Stimulated activated CD4-positive, alpha-beta T cell treated with anti-CD3 and anti-CD28 coated beads, Interleukin-2, amount 100 ng/mL, for 24 hours (primary cell): ENCODE data around the gene KAZN.

ENCODE experiments used
- DNase-seq, 2 donors: peaks; one replicate each; pipeline ENCODE4 v3.0.0-alpha.2; 2020

KAZN gene

DNA sequence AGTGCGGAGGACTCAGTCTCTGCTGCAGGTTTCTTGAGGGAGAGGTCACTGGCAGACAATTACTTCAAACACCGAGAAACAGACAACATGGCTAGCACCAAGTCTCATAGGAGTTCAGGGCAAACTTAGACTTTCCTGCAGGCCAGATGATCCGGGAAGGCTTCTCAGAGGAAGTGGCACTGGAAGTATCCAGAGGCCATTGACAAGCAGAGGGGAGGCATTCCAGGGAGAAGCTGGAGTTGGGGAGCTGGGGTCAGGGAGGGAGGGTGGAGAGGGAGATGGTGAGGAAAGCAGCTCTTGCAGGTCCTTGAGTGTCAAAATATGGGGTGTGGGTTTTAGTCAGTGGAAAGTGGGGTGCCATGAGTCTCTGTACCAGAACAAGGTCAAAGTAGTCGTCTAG is 147.9 kb downstream of the KAZN start:
- DNase-seq = no peak

DNA sequence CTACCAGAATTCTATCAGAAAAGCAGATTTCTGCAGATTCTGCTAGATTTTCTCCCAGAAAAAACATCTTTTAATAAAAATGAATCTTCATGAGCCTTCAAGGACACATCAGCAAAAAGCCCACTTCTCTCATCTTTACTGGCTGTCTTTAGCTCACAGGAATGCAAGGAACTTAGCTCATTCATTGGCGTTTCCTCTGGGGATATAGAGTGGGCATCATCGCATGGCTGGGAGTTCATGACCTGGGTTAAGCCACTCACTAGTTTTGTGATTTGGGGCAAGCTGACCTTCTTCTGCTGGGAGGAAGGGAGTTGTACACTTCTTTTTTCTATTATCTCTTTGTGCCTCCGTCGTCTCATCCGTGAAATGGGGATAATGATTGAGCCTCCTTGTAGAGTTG is 149.7 kb downstream of the KAZN start:
- DNase-seq = no peak

DNA sequence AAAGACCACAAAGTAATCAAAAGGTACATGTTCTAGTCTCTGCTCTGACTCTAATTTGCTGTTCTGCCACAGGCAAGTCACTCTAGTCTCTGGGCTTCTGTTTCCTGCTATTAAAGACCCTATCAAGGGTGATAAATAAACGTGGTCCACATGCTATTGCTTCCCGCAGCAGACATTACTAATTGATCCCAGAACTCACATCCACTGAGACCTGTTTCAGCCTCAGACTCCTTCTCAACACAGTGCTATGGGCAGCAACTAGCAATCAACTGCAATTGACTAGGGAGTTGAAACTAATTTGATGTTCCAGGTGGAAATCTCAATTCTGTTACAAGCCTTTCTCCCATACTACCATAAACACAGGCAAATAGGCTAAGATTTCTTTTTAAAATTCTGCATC is 150.5 kb downstream of the KAZN start:
- DNase-seq = no peak

DNA sequence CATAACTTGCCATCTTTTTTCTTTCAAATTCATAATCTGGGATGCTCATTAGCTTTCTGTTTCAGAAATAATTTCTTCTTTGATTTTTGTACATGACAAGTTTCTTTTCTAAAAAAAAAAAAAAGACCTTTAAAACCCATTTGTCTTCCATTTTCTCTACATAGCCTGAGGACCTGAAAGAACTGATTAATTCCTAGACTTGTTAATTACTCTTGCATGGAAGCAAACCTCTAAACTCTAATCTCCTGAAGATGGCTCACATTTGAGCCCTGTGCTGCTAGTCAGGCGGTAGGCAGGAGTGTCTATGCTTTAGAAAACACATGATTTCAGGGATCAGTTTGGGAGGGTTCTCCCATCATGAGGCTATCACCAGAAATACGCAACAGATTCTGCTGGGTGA is 152.0 kb downstream of the KAZN start:
- DNase-seq = no peak

DNA sequence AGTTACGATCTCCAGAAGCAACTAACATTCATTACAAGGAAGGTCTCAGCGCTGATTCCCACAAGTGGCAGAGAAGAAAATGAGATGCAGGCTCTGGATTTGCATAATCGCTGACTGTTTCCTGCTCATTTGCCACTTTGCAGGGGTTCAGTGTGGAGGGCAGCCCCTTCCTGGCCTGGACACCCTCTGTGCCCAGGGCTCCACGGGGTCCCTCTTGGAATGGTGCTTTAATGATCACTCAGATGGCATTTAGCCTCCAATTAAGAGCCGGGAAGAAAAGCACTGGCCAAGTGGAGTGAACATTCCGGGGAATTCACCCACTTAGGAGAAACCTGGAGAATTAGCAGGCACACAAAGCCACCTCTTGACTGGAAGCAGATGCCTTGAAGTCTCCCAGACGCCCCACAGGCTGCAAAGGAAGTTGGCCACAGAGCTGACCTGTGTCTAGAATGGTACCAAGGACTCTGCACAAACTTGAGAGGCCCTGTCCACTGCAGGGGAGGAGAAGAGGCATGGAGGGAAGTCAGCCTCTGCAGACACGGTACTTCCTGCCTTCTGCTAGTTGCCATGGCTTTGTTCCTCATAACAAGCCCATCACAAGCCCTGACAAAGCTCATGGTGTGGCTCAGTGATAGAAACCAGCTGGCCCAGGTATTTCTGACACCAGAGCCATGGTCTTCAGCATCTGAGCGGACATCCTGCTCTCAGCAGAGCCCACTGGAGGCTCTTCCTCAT is 157.2 kb downstream of the KAZN start:
- DNase-seq = no peak

DNA sequence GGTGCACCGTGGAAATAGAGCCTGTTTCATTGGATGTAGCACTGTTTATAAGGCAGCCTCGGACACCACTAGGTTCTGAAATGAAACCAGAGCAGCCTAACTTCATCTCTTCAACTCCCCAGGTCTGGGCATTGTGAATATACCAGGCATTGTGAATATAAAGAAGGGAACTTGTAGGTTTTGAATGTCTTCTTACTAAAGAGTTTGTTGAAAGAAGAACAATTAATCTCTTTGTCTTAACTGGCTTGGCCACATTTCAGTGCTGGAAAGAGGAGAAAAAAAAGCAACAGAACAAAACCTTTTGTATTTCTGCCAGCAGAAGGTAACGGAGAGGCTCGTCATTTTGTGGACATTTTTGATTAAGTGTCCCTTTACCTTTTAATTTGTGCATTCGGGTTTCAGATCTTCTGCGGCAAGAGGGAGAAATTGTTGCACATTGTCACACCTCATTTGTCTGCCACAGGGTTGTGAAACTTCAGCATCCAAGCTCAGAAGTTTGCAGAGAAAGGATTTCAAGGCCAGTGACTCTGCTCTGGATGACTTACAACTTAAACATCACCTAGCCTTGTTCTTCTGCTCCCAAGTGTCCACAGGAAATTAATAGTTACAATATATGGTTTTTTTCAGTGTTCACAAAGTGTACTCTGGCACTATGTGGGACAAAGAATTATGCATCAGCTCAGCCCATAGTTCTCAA is 158.3 kb downstream of the KAZN start:
- no peak for DNase-seq

DNA sequence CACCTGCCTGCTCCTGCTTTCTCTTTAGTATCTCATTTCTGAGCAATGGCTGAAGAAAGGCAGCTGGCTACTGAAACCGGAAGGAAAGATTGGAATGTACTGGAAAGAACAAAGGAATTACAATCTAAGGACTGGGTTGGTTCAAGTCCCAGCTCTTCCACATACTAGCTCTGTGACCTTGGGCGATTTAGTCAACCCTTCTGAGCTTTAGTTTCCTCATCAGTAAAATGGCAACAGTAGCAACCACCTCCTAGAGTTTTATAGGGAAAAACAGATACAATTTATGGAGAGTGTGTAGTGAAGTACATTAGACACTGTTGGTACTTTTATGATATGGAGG is 158.8 kb downstream of the KAZN start:
- DNase-seq = no peak

DNA sequence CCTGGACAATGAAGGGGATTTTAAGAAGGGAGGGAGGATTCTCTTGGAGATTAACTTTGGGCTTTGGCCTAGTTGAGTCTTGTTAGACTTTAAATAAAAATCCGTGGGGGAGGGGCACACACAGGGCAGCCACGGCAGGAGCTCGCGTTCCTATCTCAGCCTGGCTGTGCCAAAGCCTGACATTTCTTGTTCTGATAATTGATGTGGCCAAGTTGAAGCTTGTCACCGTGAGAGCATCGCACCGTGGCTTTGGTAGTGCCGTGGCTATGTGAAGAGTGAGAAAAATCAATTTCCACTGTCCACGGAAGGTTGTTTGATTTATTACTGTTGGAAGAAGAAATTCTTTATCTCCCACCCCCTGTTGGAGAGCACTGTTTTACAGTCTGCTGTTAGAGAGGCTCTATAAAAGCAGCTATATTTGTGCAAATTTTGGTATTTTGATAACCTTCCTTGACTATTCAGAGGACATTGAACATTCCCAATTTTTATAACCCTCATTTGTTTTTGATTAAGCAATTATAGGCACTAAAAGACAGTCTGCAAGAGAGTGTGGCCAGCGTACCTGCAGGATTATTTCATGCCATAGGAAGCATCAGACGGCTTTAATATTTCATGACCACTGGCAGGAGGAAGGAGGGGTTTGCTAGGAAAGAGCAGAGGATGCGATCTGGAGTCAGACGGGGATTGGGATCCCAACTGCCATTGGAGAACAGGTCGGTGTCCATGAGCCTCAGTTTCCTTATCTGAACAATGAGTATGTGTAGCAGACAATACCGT is 160.7 kb downstream of the KAZN start:
- DNase-seq = no peak

DNA sequence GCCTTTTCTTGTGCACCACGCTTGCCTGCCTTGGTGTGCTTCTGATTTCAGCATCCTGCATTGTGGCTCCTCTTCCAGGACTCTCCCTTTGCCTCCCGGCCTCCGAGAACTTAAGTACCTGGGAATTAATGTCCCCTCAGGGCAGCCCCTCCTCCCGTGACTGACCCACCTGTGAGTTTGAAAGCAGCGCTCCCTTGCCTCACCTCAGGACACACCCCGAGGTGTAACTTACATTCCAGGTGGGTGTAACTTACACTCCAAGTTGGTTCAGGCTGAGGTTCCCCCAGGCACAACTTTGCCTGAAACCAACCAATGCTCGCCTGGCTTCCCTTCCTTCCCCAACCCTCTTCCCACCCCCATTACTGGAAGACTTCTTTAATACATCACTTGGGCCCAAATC is 161.4 kb downstream of the KAZN start:
- DNase-seq = no peak

DNA sequence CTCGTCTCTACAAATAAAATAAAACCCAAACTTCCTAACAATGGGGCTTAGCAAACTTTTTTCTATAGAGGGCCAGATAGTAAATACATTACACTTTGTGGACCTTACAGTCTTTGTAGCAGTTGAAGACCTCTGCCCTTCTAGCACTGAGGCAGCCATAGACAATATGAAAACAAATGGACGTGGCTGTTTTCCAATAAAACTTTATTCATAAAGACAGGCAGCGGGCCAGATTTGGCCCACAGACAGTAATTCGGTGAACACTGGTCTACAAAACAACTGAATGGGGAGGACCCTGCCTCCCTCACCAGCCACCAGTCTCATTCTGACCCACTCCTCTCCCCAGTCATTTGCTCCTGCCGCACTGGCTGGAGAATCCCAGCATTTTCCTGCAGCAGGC is 162.3 kb downstream of the KAZN start:
- no peak for DNase-seq

DNA sequence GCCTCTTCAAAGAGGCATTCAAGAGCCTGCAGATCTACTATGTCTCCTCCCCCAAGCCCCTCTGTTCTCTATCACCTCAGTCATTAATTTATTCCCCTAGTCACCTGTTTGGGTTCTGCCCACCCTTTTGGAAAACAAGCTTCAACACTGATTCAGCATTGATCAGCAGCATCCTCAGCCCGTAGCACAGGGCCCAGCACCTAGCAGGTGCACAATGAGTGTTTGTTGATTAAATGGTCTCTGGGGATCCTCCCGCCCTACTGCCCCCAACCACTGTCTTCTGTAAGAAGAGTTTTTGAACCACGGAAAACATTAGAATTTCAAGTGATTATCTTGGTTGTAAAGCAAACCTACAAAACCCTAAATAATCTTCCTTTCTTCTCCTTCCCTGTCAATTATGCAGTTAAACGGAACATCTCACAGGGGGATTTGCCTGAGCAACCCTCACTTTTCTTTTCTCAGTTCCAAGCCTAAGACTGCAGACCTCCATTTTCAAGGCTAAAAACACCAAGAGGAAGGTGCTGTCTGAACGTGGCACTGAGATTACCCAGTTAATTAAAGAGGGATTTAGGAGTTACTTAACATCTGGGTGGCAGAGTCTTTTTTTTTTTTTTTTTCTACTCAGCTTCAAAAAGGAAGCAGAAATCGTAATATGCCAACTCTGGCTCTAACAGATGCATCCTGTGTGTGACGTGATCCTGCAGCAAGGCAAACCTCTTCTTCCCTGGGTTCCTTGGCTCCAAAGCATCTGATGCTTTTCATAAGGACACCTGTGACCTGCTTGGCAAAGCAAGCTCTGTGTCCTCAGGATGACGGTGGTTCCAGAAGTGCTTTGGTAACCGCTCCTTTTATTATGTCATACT is 163.0 kb downstream of the KAZN start:
- no peak for DNase-seq

DNA sequence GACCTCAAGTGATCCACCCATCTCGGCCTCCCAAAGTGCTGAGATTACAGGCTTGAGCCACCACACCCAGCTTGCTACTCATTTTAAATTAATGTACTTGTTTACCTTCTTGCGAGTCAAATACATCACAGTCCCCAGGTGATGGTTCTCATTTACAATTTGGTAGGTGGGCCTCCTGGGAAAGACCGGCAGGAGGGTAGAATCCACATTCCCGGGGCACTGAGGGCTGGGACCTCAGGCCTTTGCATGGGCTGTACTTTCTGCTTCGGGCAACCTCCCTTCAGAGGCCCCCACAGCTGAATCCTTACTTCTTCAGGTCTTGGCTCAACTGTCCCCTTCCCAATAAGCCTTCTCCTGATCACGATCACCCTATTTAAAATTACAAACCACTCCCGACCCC is 165.5 kb downstream of the KAZN start:
- no peak for DNase-seq

DNA sequence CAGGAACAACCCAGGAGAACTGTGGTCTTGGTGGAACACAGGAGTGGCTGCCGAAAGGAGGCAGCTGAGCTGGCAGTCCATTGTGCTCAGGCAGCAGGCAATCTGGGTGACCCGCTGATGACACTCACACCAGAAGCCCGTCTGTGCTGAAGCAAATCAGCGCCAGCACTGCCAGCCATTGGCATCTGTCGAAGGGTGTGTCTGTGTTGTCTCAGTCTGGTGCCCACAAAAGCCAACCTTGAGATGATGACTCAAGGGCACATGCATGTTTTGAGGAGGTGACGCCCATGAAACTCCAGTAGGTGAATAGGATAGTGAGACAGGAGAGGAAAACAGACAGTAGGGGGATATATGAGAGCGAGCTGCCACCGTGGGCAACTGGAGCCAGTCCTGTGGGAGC is 167.3 kb downstream of the KAZN start:
- DNase-seq = no peak

DNA sequence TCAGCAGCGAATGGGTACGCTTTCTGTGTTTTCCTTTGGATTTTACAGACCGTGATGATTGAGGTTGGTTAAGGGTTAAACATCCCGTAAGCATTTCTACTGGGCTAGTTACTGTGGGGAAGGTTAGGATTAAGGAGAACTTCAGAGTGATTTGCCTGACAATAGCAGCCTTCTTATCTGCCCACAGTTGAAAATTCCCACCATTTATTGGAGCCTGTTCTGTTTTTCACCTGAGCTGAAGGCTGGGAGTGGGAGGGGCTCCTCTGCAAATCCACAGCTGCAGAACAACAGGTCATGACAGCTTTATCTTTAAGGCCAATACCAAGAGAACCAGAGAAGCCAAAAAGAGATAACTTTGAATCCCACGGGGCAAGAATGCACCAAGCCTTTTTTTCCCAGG is 168.6 kb downstream of the KAZN start:
- DNase-seq = no peak

DNA sequence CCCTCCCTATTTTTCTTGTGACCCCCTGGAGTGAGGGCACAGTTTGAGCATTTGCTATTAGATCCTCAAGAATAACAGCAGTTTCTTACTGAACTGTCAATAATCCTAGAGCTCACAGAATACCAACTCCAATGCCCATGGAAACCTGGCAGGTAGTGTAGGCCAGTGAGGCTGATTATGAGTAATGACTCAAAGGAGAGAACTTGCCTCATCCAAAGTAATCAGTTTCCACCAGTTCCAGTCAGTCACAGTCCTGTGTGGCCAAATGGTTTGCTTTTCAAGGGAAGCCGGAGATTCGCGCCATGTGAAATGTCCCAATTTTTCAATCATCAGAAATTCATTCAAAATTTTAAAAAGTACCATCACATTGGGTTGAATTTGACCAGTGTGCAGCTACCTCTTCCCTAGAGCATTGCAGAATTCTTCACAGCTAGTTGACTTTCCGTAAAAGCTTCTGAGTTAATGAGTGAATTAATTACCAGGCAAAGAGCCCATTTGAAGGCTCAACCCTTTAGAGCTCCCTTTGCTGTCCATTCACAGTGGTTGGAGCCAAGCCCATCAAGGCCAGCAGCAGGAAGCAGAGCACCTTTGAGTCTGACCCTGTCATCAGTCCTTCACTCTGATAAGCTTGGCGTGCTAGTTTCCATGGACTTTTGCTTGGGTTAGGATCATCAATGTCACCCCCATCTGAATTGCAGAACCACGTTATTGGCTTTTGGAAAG is 170.3 kb downstream of the KAZN start:
- no peak for DNase-seq

DNA sequence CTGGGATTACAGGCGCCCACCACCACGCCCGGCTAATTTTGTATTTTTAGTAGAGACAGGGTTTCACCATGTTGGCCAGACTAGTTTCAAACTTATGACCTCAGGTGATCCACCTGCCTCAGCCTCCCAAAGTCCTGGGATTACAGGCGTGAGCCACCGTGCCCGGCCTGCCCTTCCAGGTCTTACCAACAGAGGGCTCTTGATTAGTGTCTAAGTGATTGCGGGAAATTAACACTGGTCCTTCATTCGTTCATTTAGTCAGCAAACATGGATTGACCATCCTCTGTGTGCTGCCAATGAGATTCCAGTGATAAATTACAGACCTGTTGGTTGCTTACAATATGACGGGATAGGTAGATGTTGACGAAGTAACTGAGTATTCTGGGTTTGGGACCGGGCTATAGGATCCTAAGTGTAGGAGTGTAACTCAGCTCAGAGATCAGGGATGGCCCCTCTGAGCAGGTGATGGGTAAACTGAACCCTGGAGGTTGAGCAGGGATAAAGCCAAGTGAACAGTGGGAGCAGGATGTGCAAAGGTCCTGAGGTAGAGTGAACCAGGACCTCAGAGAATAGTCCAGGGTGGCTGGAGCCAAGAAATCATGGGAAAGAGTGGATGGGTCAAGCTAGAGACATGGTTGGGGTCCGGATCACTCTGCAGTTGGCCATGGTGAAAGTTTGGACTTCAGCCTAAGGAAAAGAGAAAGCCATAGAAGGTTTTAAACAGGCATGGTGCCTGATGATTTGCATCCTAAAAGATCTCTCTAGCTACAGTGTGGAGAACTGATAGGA is 171.2 kb downstream of the KAZN start:
- DNase-seq = peak in 1 of 2 donors; percentile 1

DNA sequence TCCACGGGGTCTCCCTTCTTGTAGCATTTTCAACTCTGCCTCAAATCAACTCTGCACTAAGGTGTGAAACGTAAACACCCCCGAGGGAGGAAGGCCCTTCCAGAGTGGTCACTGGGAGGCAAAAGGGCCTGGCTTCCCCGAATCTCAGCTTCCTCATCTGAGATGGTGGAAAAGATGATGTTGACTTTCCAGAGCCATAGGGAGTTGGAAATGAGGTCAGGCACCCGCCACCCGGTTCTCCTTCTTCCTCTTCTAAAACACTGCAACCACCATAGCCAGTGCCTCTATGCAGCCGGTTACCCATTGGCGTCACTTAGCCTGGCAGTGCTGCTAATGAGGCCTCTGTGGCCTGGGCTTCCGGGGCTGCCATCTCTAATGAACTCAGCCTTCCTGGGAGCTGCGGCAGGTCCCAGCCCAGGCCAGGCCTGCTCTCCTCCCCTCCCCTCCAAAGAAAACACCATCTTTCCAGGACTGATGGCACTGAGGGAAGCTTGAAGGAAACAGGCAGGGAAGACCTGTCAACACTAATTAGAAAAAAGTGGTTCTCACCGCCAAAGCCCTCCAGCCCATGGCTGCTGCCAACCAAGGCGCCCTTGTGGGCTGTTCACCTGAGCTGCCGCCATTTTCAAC is 175.0 kb downstream of the KAZN start:
- DNase-seq = no peak

DNA sequence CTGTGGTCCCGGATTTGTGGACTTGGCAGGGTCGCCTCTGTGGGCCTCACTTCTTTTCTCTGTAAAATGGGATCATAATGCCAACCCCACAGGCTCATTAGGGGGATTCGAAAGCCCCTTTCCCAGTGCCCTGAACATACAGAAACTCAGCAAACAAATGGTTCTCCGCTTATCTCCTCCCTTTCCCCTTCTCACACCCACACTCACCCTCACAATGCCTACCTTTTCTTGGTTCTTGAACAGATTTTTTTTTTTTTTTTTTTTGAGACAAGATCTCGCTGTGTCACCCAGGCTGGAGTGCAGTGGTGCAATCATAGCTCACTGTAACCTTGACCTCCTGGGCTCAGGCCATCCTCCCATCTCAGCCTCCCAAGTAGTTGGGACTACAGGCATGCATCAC is 175.7 kb downstream of the KAZN start:
- DNase-seq = no peak

DNA sequence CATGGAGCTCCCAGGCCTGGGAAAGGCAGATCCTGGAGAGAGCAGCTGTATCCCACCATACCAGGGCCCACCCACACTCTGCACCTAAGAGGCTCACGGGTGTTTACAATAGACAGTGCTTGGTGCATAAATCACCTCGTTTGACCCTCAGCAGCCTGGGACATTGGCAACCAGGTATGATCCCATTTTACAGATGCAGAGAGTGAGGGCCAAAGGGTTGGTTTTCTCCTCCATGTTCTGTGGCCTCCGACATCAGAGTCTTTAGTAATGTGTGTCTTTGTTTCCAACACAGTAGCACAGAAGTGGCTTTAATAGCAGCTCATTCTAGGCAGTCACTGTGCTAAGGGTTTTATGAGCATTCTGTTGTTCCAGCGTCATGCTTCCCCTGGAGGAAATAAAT is 176.5 kb downstream of the KAZN start:
- no peak for DNase-seq

DNA sequence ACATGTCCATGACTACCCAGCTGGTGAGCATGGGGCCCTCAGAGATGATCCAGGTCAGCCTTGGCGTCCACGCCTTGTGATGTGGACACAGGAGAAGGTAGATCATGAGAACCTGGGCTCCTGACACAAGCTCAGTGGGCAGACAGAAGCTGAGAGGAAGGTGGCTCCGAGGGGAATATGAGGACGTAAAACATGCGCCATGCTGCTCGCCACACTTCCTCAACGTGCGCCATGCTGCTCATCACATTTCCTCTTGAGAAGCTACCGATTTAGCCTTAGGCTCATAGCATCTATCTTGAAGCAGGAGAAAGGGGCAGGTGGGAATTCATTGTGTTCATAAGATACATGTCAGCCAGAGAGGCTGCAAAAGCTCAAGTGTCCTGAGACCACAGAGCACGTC is 176.9 kb downstream of the KAZN start:
- no peak for DNase-seq
